Activated naive CD8-positive, alpha-beta T cell treated with anti-CD3 and anti-CD28 coated beads for 36 hours (primary cell): Measurements from ENCODE around the gene TIMP2. TPM values are rescaled to one million over a fixed set of nuclear protein-coding genes. Genes with fewer than 3 reads are reported as not detected.

Source experiments
- DNase-seq: peaks from one replicate; pipeline ENCODE4 v3.0.0; 2021
- H3K27ac Mint-ChIP-seq: one replicate; pipeline ENCODE4 v1.8.0; 2022; ENCODE audit warnings: mild to moderate bottlenecking, moderate library complexity, mixed read lengths
- H3K27me3 Mint-ChIP-seq: one replicate; pipeline ENCODE4 v1.8.0; 2022; ENCODE audit warnings: mild to moderate bottlenecking, mixed read lengths
- H3K36me3 Mint-ChIP-seq: one replicate; pipeline ENCODE4 v1.8.0; 2021; ENCODE audit warnings: mild to moderate bottlenecking, mixed read lengths
- H3K4me1 Mint-ChIP-seq: one replicate; pipeline ENCODE4 v1.8.0; 2021; ENCODE audit warnings: mixed read lengths
- H3K4me3 Mint-ChIP-seq: one replicate; pipeline ENCODE4 v1.8.0; 2022; ENCODE audit warnings: mild to moderate bottlenecking, moderate library complexity, mixed read lengths
- H3K9me3 Mint-ChIP-seq: one replicate; pipeline ENCODE4 v1.8.0; 2022; ENCODE audit warnings: mixed read lengths
- total RNA-seq, 2 experiments: library from RNA; stranded (reverse); gene quantifications; one replicate each; pipeline ENCODE4 v1.2.3, GENCODE V29; 2021

TIMP2 gene
- total RNA-seq, 2 experiments from 2014 or later, result 1.2 to 1.3 TPM

DNA sequence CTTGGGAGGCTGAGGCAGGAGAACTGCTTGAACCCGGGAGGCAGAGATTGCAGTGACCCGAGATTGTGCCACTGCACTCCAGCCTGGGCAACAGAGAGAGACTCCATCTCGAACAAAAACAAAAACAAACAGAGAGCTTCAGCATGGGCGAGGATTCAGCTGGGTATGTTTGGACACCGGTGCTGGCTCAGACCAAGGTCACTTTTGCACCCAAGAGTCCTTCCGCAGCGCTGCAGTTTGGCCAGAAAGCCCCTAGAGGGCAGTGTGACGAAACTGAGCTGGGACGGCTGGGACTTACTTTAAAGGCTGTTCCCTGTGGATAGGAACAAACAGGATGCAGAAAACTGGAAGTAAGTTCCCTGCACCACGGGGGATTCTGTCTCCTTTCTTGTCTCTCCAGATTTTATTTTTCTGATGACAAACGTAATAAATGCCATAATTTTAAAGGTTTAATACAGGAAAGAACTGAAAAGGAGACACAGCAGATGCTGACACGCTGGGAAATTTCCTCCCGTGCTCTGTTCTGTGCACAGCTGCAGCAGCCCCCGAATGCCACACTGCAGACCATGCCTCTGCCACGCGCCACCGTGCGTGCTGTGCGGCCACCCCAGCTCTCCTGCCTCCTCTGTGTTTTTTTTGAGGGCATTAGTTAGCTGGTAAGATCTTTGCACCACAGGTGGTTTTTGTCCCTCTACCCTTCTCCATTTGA lies 59.4 kb downstream of the TIMP2 start:
- H3K27me3 Mint-ChIP-seq, result no peaks in the 10 kb centered on the region
- H3K4me3 Mint-ChIP-seq, result no peak overlapping the region
- no peak overlapping the region for H3K27ac Mint-ChIP-seq
- peak; percentile 63 for DNase-seq
- H3K36me3 Mint-ChIP-seq, result no peaks in the 10 kb centered on the region
- H3K9me3 Mint-ChIP-seq, result no peaks in the 10 kb centered on the region
- peaks cover 3% of the 10 kb centered on the region for H3K4me1 Mint-ChIP-seq

DNA sequence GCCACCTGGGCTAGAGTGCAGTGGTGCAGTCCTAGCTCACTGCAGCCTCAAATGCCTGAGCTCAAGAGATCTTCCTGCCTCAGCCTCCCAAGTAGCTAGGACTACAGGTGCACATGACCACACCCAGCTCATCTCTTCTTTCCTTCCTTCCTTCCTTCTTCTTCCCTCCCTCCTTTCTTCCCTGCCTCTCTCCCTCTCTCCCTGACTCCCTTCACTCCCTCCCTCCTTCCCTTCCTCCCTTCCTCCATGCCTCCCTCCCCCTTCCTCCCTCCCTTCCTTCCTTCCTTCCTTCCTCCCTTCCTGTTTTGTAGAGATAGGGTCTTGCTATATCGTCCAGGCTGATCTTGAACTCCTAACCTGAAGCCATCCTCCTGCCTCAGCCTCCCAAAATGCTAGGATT lies 61.1 kb downstream of the TIMP2 start:
- H3K27ac Mint-ChIP-seq, result no peak overlapping the region
- peaks cover 3% of the 10 kb centered on the region for H3K4me1 Mint-ChIP-seq
- no peak overlapping the region for H3K4me3 Mint-ChIP-seq
- H3K9me3 Mint-ChIP-seq, result no peaks in the 10 kb centered on the region
- H3K36me3 Mint-ChIP-seq, result no peaks in the 10 kb centered on the region
- no peak for DNase-seq
- H3K27me3 Mint-ChIP-seq, result no peaks in the 10 kb centered on the region

DNA sequence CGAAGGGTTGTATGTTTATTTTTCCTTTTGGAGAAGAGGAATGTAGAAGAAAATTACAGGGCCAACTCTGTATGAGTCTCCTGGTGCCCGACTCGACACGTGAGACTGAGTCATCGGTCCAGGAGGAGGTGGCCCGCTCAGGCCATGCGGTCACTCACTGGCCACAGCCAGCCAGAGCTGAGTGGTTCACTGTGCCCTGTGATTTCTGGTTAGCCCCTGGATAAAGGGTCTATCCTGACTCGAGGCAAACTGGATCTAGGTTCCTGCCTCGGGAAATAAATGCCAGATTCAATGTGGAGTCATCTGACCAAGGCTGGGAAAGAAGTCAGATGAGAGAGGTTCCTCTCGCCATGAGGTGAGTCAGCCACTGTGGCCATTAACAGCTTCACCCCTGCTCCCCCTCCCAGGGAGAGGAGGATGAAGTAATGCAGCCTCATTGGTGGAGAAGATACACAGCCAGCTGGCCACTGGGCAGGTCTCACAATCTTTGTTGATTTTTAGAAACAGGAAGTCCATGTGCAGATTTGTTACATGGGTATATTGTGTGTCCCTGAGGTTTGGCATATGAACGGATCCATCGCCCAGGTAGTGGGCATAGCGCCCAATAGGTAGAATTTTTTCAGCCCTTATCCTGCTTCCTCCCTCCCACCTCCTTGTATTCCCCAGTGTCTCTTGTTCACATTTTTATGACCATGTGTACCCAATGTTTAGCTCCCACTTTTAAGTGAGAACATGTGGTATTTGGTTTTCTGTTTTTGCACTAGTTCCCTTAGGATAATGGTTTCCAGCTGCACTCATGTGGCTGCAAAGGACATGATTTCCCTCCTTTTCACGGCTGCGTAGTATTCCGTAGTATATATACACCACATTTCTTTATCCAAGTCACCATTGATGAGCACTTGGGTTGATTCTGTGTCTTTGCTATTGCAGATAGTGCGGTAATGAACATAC lies 62.8 kb downstream of the TIMP2 start:
- peaks cover 3% of the 10 kb centered on the region for H3K4me1 Mint-ChIP-seq
- H3K36me3 Mint-ChIP-seq, result no peaks in the 10 kb centered on the region
- no peak overlapping the region for H3K4me3 Mint-ChIP-seq
- H3K9me3 Mint-ChIP-seq, result no peaks in the 10 kb centered on the region
- no peaks in the 10 kb centered on the region for H3K27me3 Mint-ChIP-seq
- DNase-seq, result no peak
- no peak overlapping the region for H3K27ac Mint-ChIP-seq

DNA sequence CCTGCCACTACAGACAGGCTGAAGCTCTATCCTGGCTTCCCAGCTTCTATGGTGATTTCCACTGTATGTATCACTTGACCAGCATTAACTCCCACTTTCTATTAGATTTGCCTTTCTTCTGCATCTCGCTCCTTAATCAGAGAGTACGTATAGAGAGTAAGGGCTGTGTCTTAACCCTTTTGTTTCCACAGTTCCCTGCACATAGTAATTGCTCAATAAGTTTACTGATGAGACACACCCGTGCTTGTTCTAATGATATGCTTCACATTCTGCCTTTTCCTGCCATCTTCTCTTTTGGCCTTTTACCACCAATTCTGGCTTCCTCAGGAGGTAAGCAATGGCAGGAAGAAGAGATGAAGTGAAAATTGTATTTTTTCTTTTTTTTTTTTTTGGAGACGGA lies 64.0 kb downstream of the TIMP2 start:
- no peaks in the 10 kb centered on the region for H3K9me3 Mint-ChIP-seq
- no peak overlapping the region for H3K27ac Mint-ChIP-seq
- H3K27me3 Mint-ChIP-seq, result no peaks in the 10 kb centered on the region
- H3K4me3 Mint-ChIP-seq, result no peak overlapping the region
- H3K36me3 Mint-ChIP-seq, result no peaks in the 10 kb centered on the region
- peaks cover 3% of the 10 kb centered on the region for H3K4me1 Mint-ChIP-seq
- no peak for DNase-seq

DNA sequence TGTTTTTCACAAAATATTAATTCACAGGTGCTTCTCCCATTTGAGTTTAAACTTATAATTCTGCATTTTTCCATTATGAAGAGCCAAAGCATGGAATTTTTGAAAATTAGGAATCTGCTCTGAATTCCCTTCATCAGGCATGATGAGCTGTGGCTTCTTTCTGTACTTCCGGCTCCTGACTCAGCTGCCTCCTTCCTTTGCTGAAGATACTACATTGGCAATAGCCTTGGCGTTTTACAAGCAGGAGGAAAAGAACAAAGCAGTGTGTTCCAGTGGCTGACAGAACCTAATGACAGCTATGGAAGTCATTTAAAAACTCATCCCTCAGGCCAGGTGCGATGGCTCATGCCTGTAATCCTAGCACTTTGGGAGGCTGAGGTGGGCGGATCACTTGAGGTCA lies 66.1 kb downstream of the TIMP2 start:
- no peak overlapping the region for H3K27ac Mint-ChIP-seq
- no peak for DNase-seq
- no peaks in the 10 kb centered on the region for H3K36me3 Mint-ChIP-seq
- no peaks in the 10 kb centered on the region for H3K9me3 Mint-ChIP-seq
- H3K27me3 Mint-ChIP-seq, result no peaks in the 10 kb centered on the region
- no peaks in the 10 kb centered on the region for H3K4me1 Mint-ChIP-seq
- no peak overlapping the region for H3K4me3 Mint-ChIP-seq

DNA sequence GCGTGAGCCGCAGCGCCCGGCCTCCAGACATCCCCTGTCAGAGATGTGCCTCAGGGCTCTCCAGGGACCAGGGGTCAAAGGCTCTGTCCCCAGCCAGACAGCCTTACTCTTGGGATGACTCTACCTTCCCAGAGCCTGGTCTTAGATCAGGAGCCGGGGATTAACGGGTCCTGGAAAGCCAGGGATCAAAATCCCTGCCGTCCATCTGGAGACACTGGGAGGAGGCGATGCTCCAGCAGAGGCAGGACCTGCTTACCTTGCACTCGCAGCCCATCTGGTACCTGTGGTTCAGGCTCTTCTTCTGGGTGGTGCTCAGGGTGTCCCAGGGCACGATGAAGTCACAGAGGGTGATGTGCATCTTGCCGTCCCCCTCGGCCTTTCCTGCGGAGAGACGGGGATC lies 67.9 kb downstream of the TIMP2 start:
- no peaks in the 10 kb centered on the region for H3K36me3 Mint-ChIP-seq
- no peaks in the 10 kb centered on the region for H3K4me1 Mint-ChIP-seq
- H3K9me3 Mint-ChIP-seq, result no peaks in the 10 kb centered on the region
- H3K4me3 Mint-ChIP-seq, result no peak overlapping the region
- no peak overlapping the region for H3K27ac Mint-ChIP-seq
- H3K27me3 Mint-ChIP-seq, result no peaks in the 10 kb centered on the region
- no peak for DNase-seq

DNA sequence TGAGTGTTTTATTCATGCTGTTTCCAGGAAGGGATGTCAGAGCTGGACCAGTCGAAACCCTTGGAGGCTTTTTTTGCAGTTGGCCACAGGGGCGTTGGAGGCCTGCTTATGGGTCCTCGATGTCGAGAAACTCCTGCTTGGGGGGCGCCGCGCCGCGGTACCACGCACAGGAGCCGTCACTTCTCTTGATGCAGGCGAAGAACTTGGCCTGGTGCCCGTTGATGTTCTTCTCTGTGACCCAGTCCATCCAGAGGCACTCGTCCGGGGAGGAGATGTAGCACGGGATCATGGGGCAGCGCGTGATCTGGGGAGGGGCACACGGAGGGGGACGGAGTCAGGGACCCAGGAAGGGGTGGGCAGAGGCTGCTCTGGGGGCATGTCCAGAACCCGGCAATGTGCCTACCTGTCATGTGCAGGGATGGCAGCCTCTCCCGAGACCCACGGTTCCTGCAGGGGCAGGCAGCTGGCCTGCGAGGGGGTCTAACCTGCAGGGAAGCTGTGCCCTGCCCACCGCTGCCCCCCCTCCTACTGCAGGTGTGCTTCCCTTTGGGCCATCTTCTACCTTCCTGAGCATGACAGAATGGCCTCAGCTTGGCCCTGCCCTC lies 69.5 kb downstream of the TIMP2 start:
- DNase-seq, result no peak
- H3K27me3 Mint-ChIP-seq, result no peaks in the 10 kb centered on the region
- H3K36me3 Mint-ChIP-seq, result no peaks in the 10 kb centered on the region
- H3K4me1 Mint-ChIP-seq, result no peaks in the 10 kb centered on the region
- no peaks in the 10 kb centered on the region for H3K9me3 Mint-ChIP-seq
- H3K4me3 Mint-ChIP-seq, result no peak overlapping the region
- H3K27ac Mint-ChIP-seq, result no peak overlapping the region

DNA sequence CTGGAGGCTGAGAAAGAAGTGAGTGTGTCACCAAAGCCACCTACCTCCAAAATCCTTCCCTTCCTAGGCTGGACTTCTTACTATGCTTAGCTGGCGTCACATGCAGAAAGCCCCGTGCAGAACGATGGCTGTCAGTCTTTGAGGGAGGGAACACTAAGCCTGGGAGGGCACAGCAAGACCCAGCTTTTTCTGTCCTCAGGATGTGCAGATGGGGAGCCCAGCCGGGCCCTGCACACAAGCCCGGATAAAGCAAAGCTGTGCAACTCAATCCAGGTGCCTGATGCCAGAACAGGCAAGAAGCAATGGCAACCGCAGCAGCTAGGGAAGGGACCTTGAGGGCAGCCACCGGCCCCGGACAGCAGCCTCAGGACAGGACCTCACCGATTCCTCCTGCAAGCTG lies 70.7 kb downstream of the TIMP2 start:
- Mint-ChIP-seq H3K27me3 (no peaks in the 10 kb centered on the region), H3K4me3 (no peak overlapping the region), H3K9me3 (no peaks in the 10 kb centered on the region), H3K36me3 (no peaks in the 10 kb centered on the region), H3K4me1 (no peaks in the 10 kb centered on the region), H3K27ac (no peak overlapping the region)
- no peak for DNase-seq

DNA sequence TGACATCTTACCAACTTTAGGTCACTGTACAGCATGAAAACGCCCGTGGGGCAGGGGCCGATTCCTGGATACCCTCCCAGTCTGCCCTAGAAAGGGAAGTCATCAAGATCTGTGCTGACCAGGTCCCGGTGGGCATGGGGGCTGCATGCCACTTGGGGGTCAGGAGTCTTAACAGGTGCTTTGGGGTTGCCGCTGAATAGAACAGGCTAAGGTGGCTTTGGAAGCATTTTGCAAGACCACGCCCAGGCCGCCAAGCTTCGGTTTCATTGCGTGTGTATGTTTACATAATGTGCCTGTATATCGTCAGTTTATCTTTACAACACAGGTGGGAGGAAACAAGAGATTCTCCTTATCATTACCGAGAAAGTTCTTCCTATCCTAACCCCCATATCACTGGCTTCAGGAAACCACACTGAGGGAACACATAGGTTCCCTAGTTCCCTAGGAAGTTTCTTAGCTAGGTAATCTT lies 71.2 kb downstream of the TIMP2 start:
- H3K27me3 Mint-ChIP-seq, result no peaks in the 10 kb centered on the region
- H3K27ac Mint-ChIP-seq, result no peak overlapping the region

DNA sequence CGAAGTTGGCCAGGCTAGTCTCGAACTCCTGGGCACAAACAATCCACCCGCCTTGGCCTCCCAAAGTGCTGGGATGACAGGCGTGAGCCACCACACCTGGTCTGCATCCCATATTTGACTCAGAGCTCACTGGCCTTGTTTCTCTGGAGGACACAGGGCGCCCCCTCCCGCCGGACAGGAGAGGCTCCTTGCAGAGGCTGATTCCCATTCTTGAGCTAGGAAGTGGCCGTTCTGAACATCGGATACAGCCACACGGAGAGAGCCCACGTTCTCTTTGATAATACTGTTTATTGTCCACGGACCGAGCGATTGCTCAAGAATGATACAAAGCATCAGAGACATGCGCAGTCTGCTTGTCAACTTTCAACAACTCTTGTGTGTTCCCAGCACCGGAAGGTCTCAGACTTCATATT lies 72.5 kb downstream of the TIMP2 start:
- Mint-ChIP-seq H3K27me3 (no peaks in the 10 kb centered on the region), H3K4me1 (no peaks in the 10 kb centered on the region), H3K9me3 (no peaks in the 10 kb centered on the region)

More for the DNA sequence above, 71.2 kb downstream of the TIMP2 start:
- no peaks in the 10 kb centered on the region for H3K9me3 Mint-ChIP-seq
- no peak overlapping the region for H3K4me3 Mint-ChIP-seq
- DNase-seq, result no peak
- H3K4me1 Mint-ChIP-seq, result no peaks in the 10 kb centered on the region
- H3K36me3 Mint-ChIP-seq, result no peaks in the 10 kb centered on the region

DNA sequence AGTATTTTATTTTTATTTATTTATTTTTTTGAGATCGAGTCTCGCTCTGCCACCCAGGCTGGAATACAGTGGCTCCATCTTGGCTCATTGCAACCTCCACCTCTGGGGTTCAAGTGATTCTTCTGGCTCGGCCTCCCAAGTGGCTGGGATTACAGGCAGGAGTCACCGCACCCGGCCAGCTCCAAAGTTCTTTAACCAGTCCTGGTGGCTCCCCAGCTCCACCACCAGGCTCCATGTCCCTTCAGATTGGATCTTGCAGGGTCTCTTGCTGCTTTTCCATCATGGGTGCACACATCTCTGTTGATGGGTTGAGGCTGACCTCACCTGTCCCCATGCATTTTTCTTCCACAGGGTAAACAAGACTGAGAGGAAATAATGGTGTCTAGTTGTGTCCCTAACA lies 76.2 kb downstream of the TIMP2 start:
- DNase-seq, result no peak
- Mint-ChIP-seq H3K4me3 (no peak overlapping the region), H3K27me3 (no peaks in the 10 kb centered on the region), H3K4me1 (no peaks in the 10 kb centered on the region), H3K9me3 (no peaks in the 10 kb centered on the region), H3K36me3 (no peaks in the 10 kb centered on the region), H3K27ac (no peak overlapping the region)

More for the DNA sequence above, 72.5 kb downstream of the TIMP2 start:
- H3K27ac Mint-ChIP-seq, result no peak overlapping the region
- no peak overlapping the region for H3K4me3 Mint-ChIP-seq
- DNase-seq, result no peak
- no peaks in the 10 kb centered on the region for H3K36me3 Mint-ChIP-seq

DNA sequence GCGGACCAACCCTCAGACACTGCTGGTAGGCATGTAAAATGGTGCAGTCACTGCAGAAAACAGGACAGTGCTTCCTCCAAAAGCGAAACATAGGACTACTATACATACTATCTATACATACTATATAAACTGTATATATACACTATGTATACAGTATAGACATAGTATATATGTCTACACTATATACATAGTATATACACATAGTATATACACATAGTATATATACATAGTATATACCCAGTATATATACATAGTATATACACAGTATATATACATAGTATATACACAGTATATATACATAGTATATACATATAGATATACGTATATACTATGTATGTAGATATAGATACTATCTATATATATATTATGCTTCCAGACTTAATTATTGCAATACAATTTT lies 78.1 kb downstream of the TIMP2 start:
- Mint-ChIP-seq H3K36me3 (no peaks in the 10 kb centered on the region), H3K9me3 (no peaks in the 10 kb centered on the region), H3K27ac (no peak overlapping the region), H3K4me1 (peaks cover 5% of the 10 kb centered on the region), H3K27me3 (no peaks in the 10 kb centered on the region), H3K4me3 (no peak overlapping the region)
- no peak for DNase-seq

DNA sequence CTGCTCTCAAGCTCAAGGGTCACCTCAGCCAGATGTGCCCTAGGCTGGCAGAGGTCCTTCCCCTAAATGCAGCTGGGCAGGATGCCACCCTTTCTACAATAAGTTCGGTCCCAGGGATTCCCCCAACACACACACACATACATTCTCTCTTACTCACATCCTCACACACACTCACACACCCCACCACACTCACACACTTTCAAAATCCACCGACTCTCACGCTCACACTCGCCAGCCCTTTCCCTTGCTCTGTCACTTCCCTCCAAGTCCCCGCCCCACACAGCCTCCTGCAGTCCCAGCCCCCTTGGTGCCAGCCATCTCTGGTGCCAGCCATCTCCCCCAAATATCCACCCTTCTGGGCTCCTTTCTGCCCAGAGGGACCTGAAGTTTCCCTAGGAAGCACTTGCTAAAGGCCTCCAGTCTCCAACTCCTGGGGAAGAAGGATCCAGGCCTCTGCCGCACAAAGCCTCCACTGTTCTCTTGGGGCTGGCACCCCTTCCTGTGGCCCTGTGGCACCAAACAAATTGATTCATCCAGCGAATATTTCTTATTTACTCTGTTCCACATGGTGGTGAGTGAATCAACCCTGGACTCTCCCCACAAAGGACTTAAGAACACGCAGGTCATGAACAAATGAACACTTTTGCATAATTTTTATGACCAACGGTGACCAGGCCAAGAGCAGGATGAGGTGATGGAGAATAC lies 80.7 kb downstream of the TIMP2 start:
- no peak for DNase-seq
- Mint-ChIP-seq H3K36me3 (peaks cover 5% of the 10 kb centered on the region), H3K9me3 (no peaks in the 10 kb centered on the region), H3K27ac (no peak overlapping the region), H3K27me3 (no peaks in the 10 kb centered on the region), H3K4me3 (no peak overlapping the region), H3K4me1 (peaks cover 11% of the 10 kb centered on the region)

DNA sequence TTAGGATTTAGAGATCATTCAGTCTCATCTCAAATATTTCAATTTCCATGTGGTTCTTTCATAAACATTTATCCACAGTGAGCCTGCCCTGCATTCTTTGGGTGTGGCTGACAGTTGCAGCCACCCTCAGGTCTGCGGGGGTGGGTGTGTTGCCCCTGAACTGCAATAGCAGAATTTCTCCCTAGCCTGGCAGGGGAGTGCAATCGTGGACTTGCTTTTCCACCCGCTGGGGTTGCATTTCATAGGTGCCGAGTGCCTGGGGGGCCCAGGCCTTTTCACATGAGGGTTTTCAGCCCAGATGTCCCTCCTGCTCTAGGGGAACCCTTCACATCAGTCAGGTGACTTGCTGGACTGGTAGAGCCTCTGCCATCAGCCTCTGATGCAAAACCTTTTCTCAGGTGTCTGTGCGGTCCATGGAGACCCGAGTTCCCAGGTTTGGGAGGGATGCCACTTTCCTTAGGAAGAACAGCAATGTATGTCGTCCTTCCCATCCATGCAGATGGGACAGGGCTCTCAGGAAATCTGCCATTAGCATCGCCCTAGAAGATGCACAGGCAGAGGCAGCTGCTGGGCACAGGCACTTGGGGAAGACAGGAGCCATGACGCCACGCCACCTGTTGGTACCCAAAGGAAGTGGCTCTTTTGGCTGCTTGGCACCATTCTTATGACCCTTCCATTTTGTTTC lies 82.2 kb downstream of the TIMP2 start:
- H3K9me3 Mint-ChIP-seq, result no peaks in the 10 kb centered on the region
- H3K4me1 Mint-ChIP-seq, result peaks cover 22% of the 10 kb centered on the region
- H3K27me3 Mint-ChIP-seq, result no peaks in the 10 kb centered on the region
- no peak overlapping the region for H3K27ac Mint-ChIP-seq
- DNase-seq, result peak; percentile 41
- H3K36me3 Mint-ChIP-seq, result peaks cover 16% of the 10 kb centered on the region
- no peak overlapping the region for H3K4me3 Mint-ChIP-seq
